ACC112 (cell line): Measurements from ENCODE around the gene KRTAP12-4.
"Not testable (repeated sequence)": the region's sequence is repeated elsewhere in the genome, so short reads cannot be mapped to it uniquely, and the experiment has no call there.

Experiments used
- H2AFZ ChIP-seq: fragments of 200-600 bp; sonication (generic); one replicate; pipeline ENCODE4 v1.6.0; 2017; ENCODE audit warnings: antibody characterized with exemption, low read length; ENCODE audit not compliant: unreplicated experiment
- H3K27ac ChIP-seq: fragments of 200-600 bp; sonication (generic); 2 replicates; pipeline ENCODE4 v1.5.1; 2014; ENCODE audit warnings: low read depth, mild to moderate bottlenecking, antibody characterized with exemption, low read length, moderate library complexity
- H3K27me3 ChIP-seq: fragments of 200-600 bp; sonication (generic); 2 replicates; pipeline ENCODE4 v1.6.1; 2014; ENCODE audit warnings: mild to moderate bottlenecking, antibody characterized with exemption, low read length, moderate library complexity, mixed read lengths; ENCODE audit not compliant: insufficient read depth
- H3K36me3 ChIP-seq: fragments of 200-600 bp; sonication (generic); 2 replicates; pipeline ENCODE4 v1.6.1; 2016; ENCODE audit warnings: mild to moderate bottlenecking, antibody characterized with exemption, low read length, moderate library complexity, mixed read lengths; ENCODE audit not compliant: insufficient read depth
- H3K4me1 ChIP-seq: fragments of 200-600 bp; sonication (generic); one replicate; pipeline ENCODE4 v1.6.1; 2016; ENCODE audit warnings: low read length, mixed read lengths; ENCODE audit not compliant: insufficient read depth, unreplicated experiment, control insufficient read depth
- H3K4me3 ChIP-seq: fragments of 200-600 bp; sonication (generic); 2 replicates; pipeline ENCODE4 v1.5.1; 2014; ENCODE audit warnings: mild to moderate bottlenecking, low read depth, low read length
- H3K79me2 ChIP-seq: fragments of 200-600 bp; sonication (generic); one replicate; pipeline ENCODE4 v1.6.0; 2016; ENCODE audit warnings: low read length; ENCODE audit not compliant: control insufficient read depth, unreplicated experiment, insufficient read depth

KRTAP12-4 gene

DNA sequence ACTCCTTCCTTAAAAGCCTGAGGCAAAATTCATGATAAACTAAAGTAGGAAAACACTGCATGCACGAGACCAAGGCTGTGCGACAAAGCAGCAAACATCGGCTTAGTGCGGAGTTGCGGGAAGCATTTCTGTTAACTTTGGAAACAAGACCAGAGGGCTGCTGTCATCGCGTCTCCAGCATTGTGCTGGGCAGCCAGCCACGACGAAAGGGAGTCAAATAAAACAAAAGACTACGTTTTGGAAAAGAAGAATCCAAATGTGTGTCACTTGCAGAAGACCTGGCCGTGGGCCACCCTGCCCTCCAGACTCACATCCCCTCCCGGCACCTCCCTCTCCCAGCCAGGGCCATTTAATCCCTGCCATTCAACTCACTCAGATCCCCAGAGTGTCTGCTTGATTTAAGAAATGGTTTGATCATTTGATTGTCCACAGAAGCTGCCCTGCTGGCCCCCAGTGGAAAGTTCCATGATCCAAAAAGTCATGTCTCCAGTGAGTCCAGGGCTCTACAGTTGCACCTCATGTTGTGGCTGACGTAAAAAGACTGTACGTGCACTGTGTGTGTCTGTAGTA, 10.6 kb downstream of the KRTAP12-4 start:
- Histone ChIP-seq H3K79me2 (no peaks in the 10 kb centered on the region), H3K36me3 (no peaks in the 10 kb centered on the region), H3K27me3 (peaks cover 19% of the 10 kb centered on the region), H3K4me1 (no peaks in the 10 kb centered on the region), H3K4me3 (no peak overlapping the region), H2AFZ (no peak overlapping the region), H3K27ac (no peak overlapping the region)

DNA sequence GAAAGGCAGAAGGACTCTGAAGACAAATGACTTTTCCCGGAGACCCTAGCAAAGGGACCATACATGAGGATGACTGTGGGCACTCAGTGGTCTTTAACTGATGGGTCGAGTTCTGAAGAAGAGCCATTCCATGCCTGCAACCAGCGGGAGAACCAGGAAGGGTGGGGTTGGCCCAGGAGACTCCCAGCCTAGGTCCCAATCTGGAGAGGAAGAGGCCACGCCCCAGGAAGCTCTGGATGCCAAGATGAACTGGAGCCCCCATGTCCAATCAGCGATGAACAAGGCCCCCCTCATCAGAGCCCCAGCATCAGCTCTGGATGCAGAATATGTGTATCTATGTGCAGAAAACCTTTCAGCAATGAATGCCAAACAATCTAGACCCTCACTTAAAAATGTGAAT, 13.7 kb downstream of the KRTAP12-4 start:
- Histone ChIP-seq H3K4me3 (no peak overlapping the region), H3K36me3 (no peaks in the 10 kb centered on the region), H3K79me2 (no peaks in the 10 kb centered on the region), H3K27me3 (no peaks in the 10 kb centered on the region; the same call in 1 of the 2 replicates), H2AFZ (no peak overlapping the region), H3K4me1 (no peaks in the 10 kb centered on the region), H3K27ac (no peak overlapping the region)

DNA sequence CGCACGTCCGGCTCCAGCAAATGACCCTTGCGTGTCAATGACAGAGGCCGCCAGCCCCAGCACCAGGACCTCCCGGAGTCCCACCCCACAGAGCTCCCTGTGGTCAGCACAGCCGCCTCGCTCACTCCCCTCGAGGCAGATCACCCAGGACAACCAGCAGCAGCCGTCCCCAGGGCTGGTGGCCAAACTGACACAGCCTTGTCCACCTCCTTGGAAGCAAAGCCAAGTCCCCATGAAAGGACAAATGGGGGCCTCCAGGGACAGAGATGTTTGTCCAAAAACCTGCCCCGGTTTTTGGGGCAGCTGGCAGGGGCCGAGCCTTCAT, 15.2 kb downstream of the KRTAP12-4 start:
- Histone ChIP-seq H3K27me3 (no peaks in the 10 kb centered on the region; the same call in 1 of the 2 replicates), H3K27ac (no peak overlapping the region), H2AFZ (no peak overlapping the region), H3K4me3 (no peak overlapping the region), H3K79me2 (no peaks in the 10 kb centered on the region), H3K4me1 (no peaks in the 10 kb centered on the region), H3K36me3 (no peaks in the 10 kb centered on the region)

DNA sequence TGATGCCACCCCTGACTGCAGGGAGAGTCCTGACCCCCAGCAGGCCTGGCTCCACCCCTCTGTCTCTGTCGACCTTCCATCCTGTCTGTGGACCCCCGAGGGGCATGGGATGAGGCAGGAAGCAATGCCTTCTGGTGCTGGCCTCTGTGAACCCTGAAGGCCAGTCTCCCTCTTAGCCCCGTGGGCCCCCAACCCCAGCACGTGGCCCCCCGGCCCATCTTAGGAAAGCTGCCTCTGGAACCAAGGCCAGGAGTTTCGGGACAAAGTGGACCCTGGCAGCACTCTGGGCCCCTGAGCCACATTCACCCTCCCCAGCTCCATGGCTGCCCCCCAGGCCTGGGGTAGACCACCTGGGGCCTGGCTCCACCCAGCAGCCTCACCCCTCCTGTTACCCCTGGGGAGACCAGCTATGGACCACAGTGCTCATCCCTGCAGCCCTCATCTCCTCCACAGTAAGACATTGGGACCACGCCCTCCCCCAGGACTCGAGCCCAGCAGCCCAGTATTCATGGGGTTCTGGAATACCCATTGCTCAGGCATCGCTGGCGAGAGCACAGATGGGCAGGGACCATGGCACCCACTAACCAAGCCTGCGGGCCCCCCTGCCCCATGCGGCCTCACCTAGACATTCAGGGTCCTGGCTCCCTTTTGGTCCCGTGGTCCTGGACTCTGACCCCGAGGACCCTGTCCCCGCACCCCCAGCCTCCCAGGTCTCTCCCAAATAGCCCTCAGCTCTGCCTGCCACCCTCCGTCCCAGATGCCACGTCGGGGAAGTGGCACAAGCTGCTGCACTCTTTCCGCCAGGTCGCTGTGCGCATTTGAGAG, 15.7 kb downstream of the KRTAP12-4 start:
- H2AFZ ChIP-seq, H3K4me3 ChIP-seq, H3K79me2 ChIP-seq, H3K4me1 ChIP-seq, H3K27ac ChIP-seq, H3K27me3 ChIP-seq, H3K36me3 ChIP-seq: not testable (repeated sequence)

DNA sequence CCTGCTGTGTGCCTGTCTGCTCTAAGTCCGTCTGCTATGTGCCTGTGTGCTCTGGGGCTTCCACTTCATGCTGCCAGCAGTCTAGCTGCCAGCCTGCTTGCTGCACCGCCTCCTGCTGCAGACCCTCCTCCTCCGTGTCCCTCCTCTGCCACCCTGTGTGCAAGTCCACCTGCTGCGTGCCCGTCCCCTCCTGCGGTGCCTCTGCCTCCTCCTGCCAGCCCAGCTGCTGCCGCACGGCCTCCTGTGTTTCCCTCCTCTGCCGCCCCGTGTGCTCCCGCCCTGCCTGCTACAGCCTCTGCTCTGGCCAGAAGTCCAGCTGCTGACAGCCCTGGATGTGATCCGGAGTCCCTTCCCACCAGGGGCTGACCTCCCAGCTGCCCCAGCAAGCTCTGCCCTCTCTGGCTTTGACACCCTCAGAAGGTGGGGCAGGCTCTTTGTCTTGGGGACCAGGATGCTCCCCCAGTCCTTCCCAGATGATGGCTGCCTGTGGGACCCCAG, 16.6 kb downstream of the KRTAP12-4 start:
- H2AFZ ChIP-seq, H3K27me3 ChIP-seq, H3K4me1 ChIP-seq, H3K4me3 ChIP-seq, H3K36me3 ChIP-seq, H3K79me2 ChIP-seq, H3K27ac ChIP-seq: not testable (repeated sequence)

DNA sequence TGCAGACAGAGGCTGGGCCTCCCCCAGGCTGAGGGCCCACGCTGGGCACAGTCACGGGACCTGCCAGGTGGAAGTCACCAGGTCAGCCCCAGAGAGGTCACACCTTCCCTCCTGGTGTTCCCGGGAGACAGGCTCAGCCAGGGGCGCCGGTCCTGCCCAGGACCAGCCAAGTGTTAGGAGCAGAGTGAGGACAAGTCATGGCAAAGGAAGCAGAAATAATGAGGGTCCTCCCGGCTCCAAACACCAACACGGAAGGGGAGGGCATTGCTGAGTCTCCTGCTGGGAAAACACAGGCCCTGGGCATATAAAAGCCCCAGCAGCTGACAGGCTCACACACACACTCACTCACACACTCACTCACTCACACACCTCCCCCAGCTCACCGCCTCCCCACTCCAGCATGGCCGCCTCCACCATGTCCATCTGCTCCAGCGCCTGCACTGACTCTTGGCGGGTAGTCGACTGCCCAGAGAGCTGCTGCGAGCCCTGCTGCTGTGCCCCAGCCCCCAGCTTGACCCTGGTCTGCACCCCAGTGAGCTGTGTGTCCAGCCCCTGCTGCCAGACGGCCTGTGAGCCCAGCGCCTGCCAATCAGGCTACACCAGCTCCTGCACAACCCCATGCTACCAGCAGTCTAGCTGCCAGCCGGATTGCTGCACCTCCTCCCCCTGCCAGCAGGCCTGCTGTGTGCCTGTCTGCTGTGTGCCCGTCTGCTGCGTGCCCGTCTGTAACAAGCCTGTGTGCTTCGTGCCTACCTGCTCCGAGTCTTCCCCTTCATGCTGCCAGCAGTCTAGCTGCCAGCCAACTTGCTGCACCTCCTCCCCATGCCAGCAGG, 17.2 kb downstream of the KRTAP12-4 start, which contains the start of gene KRTAP10-10:
KRTAP10-10 (plus strand) TSS at position 339 of the 833 bp plus-strand sequence; CDS start at position 401, 62 bp downstream.
- no peaks in the 10 kb centered on the region for H3K27me3 ChIP-seq
- no peaks in the 10 kb centered on the region for H3K79me2 ChIP-seq
- no peak within 1 kb of the TSS for H2AFZ ChIP-seq
- H3K36me3 ChIP-seq: no peaks in the 10 kb centered on the region
- H3K4me3 ChIP-seq: no peak within 1 kb of the TSS
- no peak within 1 kb of the TSS for H3K27ac ChIP-seq
- no peaks in the 10 kb centered on the region for H3K4me1 ChIP-seq

DNA sequence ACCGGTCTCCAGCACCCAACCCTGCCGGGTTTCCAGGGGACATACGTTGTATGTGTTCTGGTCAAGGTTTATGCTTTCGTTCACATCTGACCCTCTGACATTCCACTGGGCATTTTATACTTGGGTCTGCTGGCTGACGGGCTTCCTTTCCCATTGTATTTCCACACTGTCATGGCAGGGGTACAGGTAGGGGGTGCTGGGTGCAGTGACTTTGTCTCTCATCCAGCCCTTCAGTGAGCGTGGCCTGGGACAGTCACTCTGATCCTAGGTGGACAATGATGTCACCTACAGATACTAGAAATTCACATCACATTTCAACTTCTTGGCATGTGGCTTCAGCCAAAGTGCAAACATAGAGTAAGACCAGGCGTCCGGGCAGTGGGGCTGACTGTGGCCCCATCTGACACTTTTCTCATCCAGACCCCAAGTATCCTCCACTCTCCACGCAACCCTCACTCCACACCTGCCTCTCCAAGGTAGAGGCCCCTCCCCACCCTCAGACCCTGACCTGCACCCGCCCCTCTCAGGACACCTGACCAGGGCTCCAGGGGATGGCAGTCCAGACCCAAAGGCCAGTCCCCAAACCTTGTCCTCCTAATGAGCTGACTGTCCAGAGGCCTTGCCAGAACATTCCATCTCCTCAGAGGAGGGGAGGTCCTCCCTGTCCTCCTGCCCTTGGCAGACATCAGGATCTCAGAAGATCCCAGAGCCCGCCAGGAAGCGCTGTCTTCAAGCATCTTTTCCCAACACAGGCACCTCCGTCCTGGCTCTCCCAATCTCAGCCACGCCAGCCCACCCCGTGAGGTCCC, 18.0 kb downstream of the KRTAP12-4 start:
- H3K27ac ChIP-seq: no peak overlapping the region
- no peaks in the 10 kb centered on the region for H3K27me3 ChIP-seq
- no peaks in the 10 kb centered on the region for H3K79me2 ChIP-seq
- no peaks in the 10 kb centered on the region for H3K36me3 ChIP-seq
- no peak overlapping the region for H2AFZ ChIP-seq
- H3K4me3 ChIP-seq: no peak overlapping the region
- H3K4me1 ChIP-seq: no peaks in the 10 kb centered on the region

DNA sequence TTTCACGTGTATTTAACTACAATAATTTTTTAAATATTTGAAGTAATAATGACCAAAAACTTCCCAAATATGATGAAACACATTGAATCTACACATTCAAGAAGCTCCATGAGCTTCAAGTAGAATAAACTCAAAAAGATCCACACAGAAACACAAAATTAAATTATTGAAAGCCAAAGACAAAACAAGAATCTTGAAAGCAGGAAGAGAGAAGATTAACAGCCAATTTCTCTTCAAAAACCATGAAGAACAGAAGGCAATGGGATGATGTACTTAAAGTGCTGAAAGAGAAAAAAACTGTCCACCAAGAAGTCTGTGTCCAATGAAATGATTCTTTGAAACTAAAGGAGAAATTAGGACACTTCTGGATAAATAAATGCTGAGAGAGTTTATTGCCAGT, 22.4 kb downstream of the KRTAP12-4 start:
- no peak overlapping the region for H3K4me3 ChIP-seq
- H3K27me3 ChIP-seq: no peaks in the 10 kb centered on the region
- no peaks in the 10 kb centered on the region for H3K79me2 ChIP-seq
- H3K27ac ChIP-seq: no peak overlapping the region
- H2AFZ ChIP-seq: no peak overlapping the region
- no peaks in the 10 kb centered on the region for H3K4me1 ChIP-seq
- no peaks in the 10 kb centered on the region for H3K36me3 ChIP-seq

DNA sequence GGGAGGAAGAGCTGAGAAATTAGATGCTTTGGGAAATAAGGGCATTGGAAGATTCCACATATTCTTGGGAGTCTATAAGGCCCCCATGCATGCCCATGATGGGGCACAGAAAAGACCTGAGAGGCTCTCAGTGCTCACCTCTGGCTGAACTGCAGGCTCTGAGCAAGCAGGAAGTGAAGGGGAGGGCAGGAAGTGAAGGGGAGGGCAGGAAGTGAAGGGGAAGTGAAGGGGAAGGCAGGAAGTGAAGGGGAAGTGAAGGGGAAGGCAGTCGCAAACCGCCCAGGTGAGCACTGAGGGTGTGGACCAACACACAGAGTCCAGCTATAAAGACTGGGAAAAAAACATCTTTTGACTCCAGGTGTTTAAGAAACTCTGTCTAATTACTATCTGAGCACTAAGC, 24.0 kb downstream of the KRTAP12-4 start:
- Histone ChIP-seq H3K79me2 (no peaks in the 10 kb centered on the region), H3K27me3 (no peaks in the 10 kb centered on the region), H3K4me3 (no peak overlapping the region), H3K36me3 (no peaks in the 10 kb centered on the region), H3K27ac (no peak overlapping the region), H2AFZ (no peak overlapping the region), H3K4me1 (no peaks in the 10 kb centered on the region)

DNA sequence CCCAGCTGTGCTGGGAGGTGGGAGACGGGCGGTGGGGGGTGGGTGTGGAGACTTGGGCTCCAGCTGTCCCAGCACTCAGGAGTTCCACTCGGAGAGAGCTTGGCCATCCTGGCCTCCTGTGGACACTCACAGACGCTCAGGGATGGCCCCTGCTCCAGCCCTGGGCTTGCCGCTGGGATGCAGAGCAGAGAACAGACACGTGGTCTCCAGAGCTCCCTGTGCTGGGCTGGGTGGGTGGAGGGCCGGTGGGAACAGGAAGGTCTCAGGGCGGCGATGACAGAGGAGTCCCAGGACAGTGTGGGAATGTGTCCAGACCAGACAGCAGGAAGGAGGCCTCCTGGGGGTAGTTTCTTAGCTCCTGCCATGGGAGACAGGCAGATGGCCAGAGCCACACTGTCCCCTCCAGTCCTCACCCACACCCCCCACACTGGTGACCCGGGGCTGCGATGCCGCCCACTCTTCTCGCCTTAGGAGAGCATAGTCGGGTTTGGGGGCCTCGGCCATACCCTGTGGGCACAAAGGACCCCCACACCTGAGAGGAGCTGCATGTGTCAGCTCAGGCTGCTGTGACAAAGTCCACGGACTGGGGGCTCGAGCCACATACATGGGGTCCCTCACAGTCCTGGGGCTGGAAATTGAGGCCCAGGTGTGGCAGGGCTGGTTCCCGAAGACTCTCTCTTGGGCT, 25.6 kb downstream of the KRTAP12-4 start:
- Histone ChIP-seq H3K27ac (no peak overlapping the region), H3K27me3 (no peaks in the 10 kb centered on the region), H2AFZ (no peak overlapping the region), H3K4me3 (no peak overlapping the region), H3K79me2 (no peaks in the 10 kb centered on the region), H3K4me1 (no peaks in the 10 kb centered on the region), H3K36me3 (no peaks in the 10 kb centered on the region)
